ENCODE data around the gene HELLS.
"Not testable (repeated sequence)": the region's sequence is repeated elsewhere in the genome, so short reads cannot be mapped to it uniquely, and the experiment has no call there.

The HELLS gene

DNA sequence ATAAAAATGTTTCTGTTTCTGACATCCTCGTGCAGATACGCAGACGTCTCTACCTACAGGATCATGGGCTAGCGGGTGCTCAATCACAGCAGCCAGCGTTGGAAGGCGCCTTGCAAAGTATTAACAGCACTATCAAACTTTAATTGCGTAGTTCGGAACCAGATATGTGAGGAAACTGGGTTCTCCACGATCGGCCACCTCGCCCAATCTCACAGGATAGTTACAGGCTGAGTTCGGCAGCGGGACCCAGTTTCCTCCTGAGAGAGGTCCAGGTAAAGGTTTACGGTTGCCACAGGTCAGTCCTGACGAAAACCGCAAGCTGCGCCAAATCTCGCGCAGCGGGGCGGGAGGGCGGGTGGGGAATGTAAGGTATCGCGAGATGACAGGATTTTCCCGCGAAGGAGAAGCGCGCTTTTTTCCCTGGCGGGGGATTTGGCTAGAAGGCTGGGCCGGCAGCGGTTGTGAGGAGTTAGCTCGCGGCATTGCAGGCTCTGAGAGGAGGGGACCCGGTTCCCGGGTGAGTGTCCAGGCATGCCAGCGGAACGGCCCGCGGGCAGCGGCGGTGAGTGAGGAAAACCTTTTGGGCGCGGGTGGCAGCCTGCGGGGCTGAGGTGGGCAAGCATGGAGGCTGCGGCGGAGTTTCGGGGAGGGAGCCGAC lies at the start of gene HELLS:
TSS of gene HELLS (plus strand) at position 398 of the 658 bp plus-strand sequence. CDS start at position 532, 134 bp downstream.
- H3K36me3 ChIP-seq (replicated peaks), result peaks cover 18% of the 10 kb centered on the region

GRCh38 chr10:94496010-94496409 lies 49.6 kb upstream of the HELLS start:
- H3K4me3 ChIP-seq, result no peak overlapping the region
- no peaks in the 10 kb centered on the region for H3K27me3 ChIP-seq (ENCODE audit: low read depth)
- DNase-seq (ENCODE audit: low spot score in 2 of 2), result no peak
- no peaks in the 10 kb centered on the region for H3K36me3 ChIP-seq (replicated peaks)
- in situ Hi-C loops (cut with MboI; ENCODE audit: low sequenced_read_pairs), result no loop called here
- H3K4me1 ChIP-seq, result no peaks in the 10 kb centered on the region; the same call in 1 of the 2 replicates
- no peaks in the 10 kb centered on the region for H3K9me3 ChIP-seq

More for the DNA sequence above, at the start of gene HELLS:
- in situ Hi-C loops (cut with MboI; ENCODE audit: low sequenced_read_pairs), result no loop called here
- Histone ChIP-seq H3K27me3 (ENCODE audit: low read depth) (no peaks in the 10 kb centered on the region), H3K4me3 (peak within 1 kb of the TSS; percentile 97), H3K4me1 (peaks cover 31% of the 10 kb centered on the region), H3K9me3 (no peaks in the 10 kb centered on the region)
- DNase-seq (ENCODE audit: low spot score in 2 of 2), result peak; percentile 85 to 90

GRCh38 chr10:94496646-94497045 lies 48.9 kb upstream of the HELLS start:
- no peaks in the 10 kb centered on the region; the same call in 1 of the 2 replicates for H3K4me1 ChIP-seq
- no peaks in the 10 kb centered on the region for H3K27me3 ChIP-seq (ENCODE audit: low read depth)
- H3K9me3 ChIP-seq, result no peaks in the 10 kb centered on the region
- in situ Hi-C loops (cut with MboI; ENCODE audit: low sequenced_read_pairs), result no loop called here
- H3K4me3 ChIP-seq, result no peak overlapping the region
- no peaks in the 10 kb centered on the region for H3K36me3 ChIP-seq (replicated peaks)
- no peak for DNase-seq (ENCODE audit: low spot score in 2 of 2)

GRCh38 chr10:94500063-94500462 lies 45.5 kb upstream of the HELLS start:
- no peak overlapping the region for H3K4me3 ChIP-seq
- in situ Hi-C loops (cut with MboI; ENCODE audit: low sequenced_read_pairs), result no loop called here
- no peaks in the 10 kb centered on the region for H3K36me3 ChIP-seq (replicated peaks)
- no peaks in the 10 kb centered on the region; the same call in 1 of the 2 replicates for H3K4me1 ChIP-seq
- H3K9me3 ChIP-seq, result no peaks in the 10 kb centered on the region
- H3K27me3 ChIP-seq (ENCODE audit: low read depth), result no peaks in the 10 kb centered on the region
- peak; percentile 6 to 23 for DNase-seq (ENCODE audit: low spot score in 2 of 2)

GRCh38 chr10:94521276-94522250 lies 24.0 kb upstream of the HELLS start:
- no peaks in the 10 kb centered on the region for H3K27me3 ChIP-seq (ENCODE audit: low read depth)
- H3K9me3 ChIP-seq, result no peaks in the 10 kb centered on the region
- no peak for DNase-seq (ENCODE audit: low spot score in 2 of 2)
- H3K4me3 ChIP-seq, result no peak overlapping the region
- H3K4me1 ChIP-seq, result no peaks in the 10 kb centered on the region
- 0 out of 2 replicates have a peak, but pooled peaks cover 4% of the 10 kb centered on the region for H3K36me3 ChIP-seq (replicated peaks)
- in situ Hi-C loops (cut with MboI; ENCODE audit: low sequenced_read_pairs), result no loop called here

DNA sequence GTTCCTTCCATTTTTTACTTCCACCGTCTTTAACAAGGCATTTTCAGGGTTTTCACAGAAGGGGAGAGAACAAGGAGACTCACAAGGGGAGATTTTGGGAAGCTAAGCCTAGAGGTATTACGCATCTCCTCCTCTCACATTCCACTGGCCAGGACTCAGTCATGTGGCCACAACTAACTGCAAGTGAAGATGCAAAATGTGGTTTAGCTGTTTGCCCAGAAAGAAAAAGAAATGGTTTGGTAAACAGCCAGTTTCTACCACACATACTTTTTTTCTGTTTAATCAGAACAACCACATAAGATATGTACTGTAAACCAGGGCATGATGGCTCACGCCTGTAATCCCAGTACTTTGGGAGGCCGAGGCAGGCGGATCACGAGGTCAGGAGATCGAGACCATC lies 21.4 kb upstream of the HELLS start:
- no peaks in the 10 kb centered on the region for H3K9me3 ChIP-seq
- no peaks in the 10 kb centered on the region for H3K27me3 ChIP-seq (ENCODE audit: low read depth)
- H3K4me3 ChIP-seq, result no peak overlapping the region
- no peaks in the 10 kb centered on the region for H3K4me1 ChIP-seq
- in situ Hi-C loops (cut with MboI; ENCODE audit: low sequenced_read_pairs), result no loop called here
- DNase-seq (ENCODE audit: low spot score in 2 of 2), result no peak
- 0 out of 2 replicates have a peak, but pooled peaks cover 4% of the 10 kb centered on the region for H3K36me3 ChIP-seq (replicated peaks)

- 0 out of 2 replicates have a peak, but pooled peaks cover 1% of the 10 kb centered on the region for H3K36me3 ChIP-seq (replicated peaks)
- no peaks in the 10 kb centered on the region for H3K27me3 ChIP-seq (ENCODE audit: low read depth)
- H3K9me3 ChIP-seq, result no peaks in the 10 kb centered on the region
- in situ Hi-C loops (cut with MboI; ENCODE audit: low sequenced_read_pairs), result no loop called here
- no peak overlapping the region for H3K4me3 ChIP-seq
- no peak for DNase-seq (ENCODE audit: low spot score in 2 of 2)
- H3K4me1 ChIP-seq, result no peaks in the 10 kb centered on the region
Observed at GRCh38 chr10:94524711-94525110, 20.9 kb upstream of the HELLS start.

DNA sequence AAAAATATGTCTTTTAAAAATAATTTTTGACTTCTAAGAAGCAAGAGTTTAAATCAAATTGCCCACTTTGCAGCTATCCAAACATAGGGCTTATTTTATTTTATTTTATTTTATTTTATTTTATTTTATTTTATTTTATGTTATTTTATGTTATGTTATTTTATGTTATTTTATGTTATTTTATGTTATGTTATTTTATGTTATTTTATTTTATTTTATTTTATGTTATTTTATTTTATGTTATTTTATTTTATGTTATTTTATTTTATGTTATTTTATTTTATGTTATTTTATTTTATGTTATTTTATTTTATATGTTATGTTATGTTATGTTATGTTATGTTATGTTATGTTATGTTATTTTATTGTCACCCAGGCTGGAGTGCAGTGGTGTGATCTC lies 14.0 kb upstream of the HELLS start:
- H3K36me3 ChIP-seq (replicated peaks); in situ Hi-C loops (cut with MboI; ENCODE audit: low sequenced_read_pairs); H3K4me1 ChIP-seq; H3K27me3 ChIP-seq (ENCODE audit: low read depth); DNase-seq (ENCODE audit: low spot score in 2 of 2); H3K9me3 ChIP-seq; H3K4me3 ChIP-seq: not testable (repeated sequence)

DNA sequence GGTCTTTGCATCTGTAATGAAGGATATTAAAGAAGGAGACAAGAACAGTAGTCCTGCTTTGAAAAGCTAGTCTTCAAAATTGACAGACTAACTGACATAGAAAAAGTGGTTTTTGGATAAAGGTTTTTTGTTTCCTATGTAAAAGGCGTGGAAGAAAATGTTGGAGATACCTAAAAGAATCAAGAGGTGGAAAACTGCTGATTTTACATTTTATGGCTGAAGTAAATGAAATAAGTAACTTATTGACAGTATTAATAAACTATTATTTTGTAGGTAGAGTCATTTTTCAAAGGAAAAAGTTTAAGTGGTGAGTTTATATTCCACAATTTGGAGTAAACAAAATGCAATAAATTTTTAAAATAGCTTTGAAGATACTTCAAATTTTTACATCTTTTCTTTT lies 12.6 kb upstream of the HELLS start:
- H3K4me3 ChIP-seq, result no peak overlapping the region

DNA sequence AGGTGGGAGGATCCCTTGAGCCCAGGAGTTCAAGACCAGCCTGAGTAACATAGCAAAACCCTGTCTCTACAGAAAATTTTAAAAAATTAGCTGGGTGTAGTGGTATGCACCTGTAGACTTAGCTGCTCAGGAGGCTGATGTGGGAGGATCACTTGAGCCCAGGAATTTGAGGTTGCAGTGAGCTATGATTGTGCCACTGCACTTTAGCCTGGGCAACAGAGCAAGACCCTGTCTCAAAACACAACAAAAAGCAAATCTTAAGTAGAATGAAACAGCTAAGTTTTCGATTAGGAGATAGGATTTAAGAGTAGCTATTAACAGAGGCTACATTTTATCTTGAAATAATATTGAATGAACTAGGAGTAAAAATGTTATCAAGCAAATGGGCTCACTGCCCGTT lies 3.3 kb upstream of the HELLS start:
- in situ Hi-C loops (cut with MboI; ENCODE audit: low sequenced_read_pairs); H3K36me3 ChIP-seq (replicated peaks); H3K4me1 ChIP-seq; H3K4me3 ChIP-seq; DNase-seq (ENCODE audit: low spot score in 2 of 2); H3K27me3 ChIP-seq (ENCODE audit: low read depth); H3K9me3 ChIP-seq: not testable (repeated sequence)

More for the DNA sequence above, 12.6 kb upstream of the HELLS start:
- Histone ChIP-seq H3K27me3 (ENCODE audit: low read depth) (no peaks in the 10 kb centered on the region), H3K9me3 (no peaks in the 10 kb centered on the region), H3K36me3 (replicated peaks) (no peaks in the 10 kb centered on the region; the same call in 1 of the 2 replicates), H3K4me1 (no peaks in the 10 kb centered on the region)
- in situ Hi-C loops (cut with MboI; ENCODE audit: low sequenced_read_pairs), result no loop called here
- DNase-seq (ENCODE audit: low spot score in 2 of 2), result no peak

- Histone ChIP-seq H3K4me1 (peaks cover 31% of the 10 kb centered on the region), H3K4me3 (peak overlapping the region; percentile 97), H3K9me3 (no peaks in the 10 kb centered on the region), H3K27me3 (ENCODE audit: low read depth) (no peaks in the 10 kb centered on the region), H3K36me3 (replicated peaks) (peaks cover 23% of the 10 kb centered on the region)
- DNase-seq (ENCODE audit: low spot score in 2 of 2), result peak; percentile 23 to 40
- in situ Hi-C loops (cut with MboI; ENCODE audit: low sequenced_read_pairs), result no loop called here
Observed at GRCh38 chr10:94546049-94546900, 687 bp downstream of the HELLS start.

DNA sequence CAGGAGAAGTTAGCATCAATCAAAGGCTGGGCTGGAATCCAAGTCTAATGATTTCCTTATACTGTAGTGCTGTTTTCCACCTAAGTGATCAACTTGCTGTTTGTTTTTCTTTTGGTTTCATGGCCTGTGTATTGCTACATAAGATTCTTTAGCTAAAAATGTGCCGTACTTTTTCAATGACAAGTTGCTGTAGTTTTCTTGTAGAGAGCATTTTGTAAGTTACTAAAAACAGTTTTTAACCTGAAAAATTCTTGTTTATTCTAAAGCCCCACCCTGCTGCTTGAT lies 1.3 kb downstream of the HELLS start:
- peaks cover 31% of the 10 kb centered on the region for H3K4me1 ChIP-seq
- H3K27me3 ChIP-seq (ENCODE audit: low read depth), result no peaks in the 10 kb centered on the region
- peaks cover 23% of the 10 kb centered on the region for H3K36me3 ChIP-seq (replicated peaks)
- no peaks in the 10 kb centered on the region for H3K9me3 ChIP-seq
- in situ Hi-C loops (cut with MboI; ENCODE audit: low sequenced_read_pairs), result no loop called here
- H3K4me3 ChIP-seq, result peak overlapping the region; percentile 97
- DNase-seq (ENCODE audit: low spot score in 2 of 2), result no peak

GRCh38 chr10:94549221-94549620 lies 3.6 kb downstream of the HELLS start:
- in situ Hi-C loops (cut with MboI; ENCODE audit: low sequenced_read_pairs), result no loop called here
- H3K4me1 ChIP-seq, result peaks cover 31% of the 10 kb centered on the region
- H3K36me3 ChIP-seq (replicated peaks), result peaks cover 42% of the 10 kb centered on the region
- no peaks in the 10 kb centered on the region for H3K9me3 ChIP-seq
- H3K27me3 ChIP-seq (ENCODE audit: low read depth), result no peaks in the 10 kb centered on the region
- no peak overlapping the region for H3K4me3 ChIP-seq
- DNase-seq (ENCODE audit: low spot score in 2 of 2), result peak; percentile 29 to 91

All from HAP-1 (cell line).